ENCODE measurements around the gene KRT20.

GRCh38 chr17:40844671-40845107, 40.4 kb downstream of the KRT20 start:
- TF ChIP-seq POLR2A (IDR thresholded peaks at IDR 0.05; ENCODE audit: low read length) (no peak), GATA1 (IDR thresholded peaks at IDR 0.05; ENCODE audit: low read depth, low read length) (no peak)

Measured in erythroblast (primary cell).